Osteocyte (in vitro differentiated cells): ENCODE measurements around the gene ZFP36L1. TPM values are rescaled to one million over a fixed set of nuclear protein-coding genes. Genes with fewer than 3 reads are reported as not detected.

Experiments used
- DNase-seq: peaks from one replicate; pipeline ENCODE4 v3.0.0; 2021; ENCODE audit warnings: mixed read lengths; ENCODE audit not compliant: unreplicated experiment; ENCODE audit errors: extremely low spot score
- H3K27ac Mint-ChIP-seq: one replicate; pipeline ENCODE4 v1.8.0; 2021; ENCODE audit warnings: mild to moderate bottlenecking, mixed read lengths; ENCODE audit not compliant: unreplicated experiment
- H3K27me3 Mint-ChIP-seq: one replicate; pipeline ENCODE4 v1.8.0; 2021; ENCODE audit warnings: mixed read lengths; ENCODE audit not compliant: unreplicated experiment
- H3K36me3 Mint-ChIP-seq: one replicate; pipeline ENCODE4 v1.8.0; 2021; ENCODE audit warnings: mixed read lengths; ENCODE audit not compliant: unreplicated experiment
- H3K4me1 Mint-ChIP-seq: one replicate; pipeline ENCODE4 v1.8.0; 2021; ENCODE audit warnings: mixed read lengths; ENCODE audit not compliant: unreplicated experiment
- H3K4me3 Mint-ChIP-seq: one replicate; pipeline ENCODE4 v1.8.0; 2021; ENCODE audit warnings: mild to moderate bottlenecking, moderate library complexity, mixed read lengths; ENCODE audit not compliant: unreplicated experiment
- H3K9me3 Mint-ChIP-seq: one replicate; pipeline ENCODE4 v1.8.0; 2021; ENCODE audit warnings: mixed read lengths; ENCODE audit not compliant: unreplicated experiment
- CTCF ChIP-seq: fragments of 200-600 bp; sonication (generic); IDR thresholded peaks from 2 replicates; pipeline ENCODE4 v1.5.0; 2021; ENCODE audit warnings: antibody characterized with exemption, mild to moderate bottlenecking, moderate library complexity
- total RNA-seq: library from RNA; stranded (reverse); gene quantifications from 2 replicates; pipeline ENCODE4 v1.2.1, GENCODE V29; 2021

Gene ZFP36L1
- total RNA-seq, 1 donor from 2014 or later: 352 TPM

GRCh38 chr14:68747393-68747792 lies 45.5 kb downstream of the ZFP36L1 start:
- no peaks in the 10 kb centered on the region for H3K36me3 Mint-ChIP-seq
- H3K27ac Mint-ChIP-seq: no peak overlapping the region
- peaks cover 7% of the 10 kb centered on the region for H3K27me3 Mint-ChIP-seq
- no peaks in the 10 kb centered on the region for H3K9me3 Mint-ChIP-seq
- peaks cover 4% of the 10 kb centered on the region for H3K4me1 Mint-ChIP-seq
- H3K4me3 Mint-ChIP-seq: no peak overlapping the region
- DNase-seq: no peak
- no peak for TF ChIP-seq CTCF

- Mint-ChIP-seq H3K36me3 (no peaks in the 10 kb centered on the region), H3K27ac (no peak overlapping the region), H3K27me3 (peaks cover 7% of the 10 kb centered on the region), H3K4me1 (peaks cover 4% of the 10 kb centered on the region), H3K9me3 (peaks cover 12% of the 10 kb centered on the region), H3K4me3 (no peak overlapping the region)
- TF ChIP-seq CTCF: no peak
- no peak for DNase-seq
Observed at GRCh38 chr14:68744613-68745012, 48.3 kb downstream of the ZFP36L1 start.

GRCh38 chr14:68741839-68742470 lies 50.9 kb downstream of the ZFP36L1 start:
- no peaks in the 10 kb centered on the region for H3K4me1 Mint-ChIP-seq
- TF ChIP-seq CTCF: no peak
- no peak for DNase-seq
- H3K4me3 Mint-ChIP-seq: no peak overlapping the region
- peaks cover 12% of the 10 kb centered on the region for H3K9me3 Mint-ChIP-seq
- no peak overlapping the region for H3K27ac Mint-ChIP-seq
- peaks cover 5% of the 10 kb centered on the region for H3K27me3 Mint-ChIP-seq
- H3K36me3 Mint-ChIP-seq: no peaks in the 10 kb centered on the region

- DNase-seq: no peak
- Mint-ChIP-seq H3K27me3 (peaks cover 5% of the 10 kb centered on the region), H3K36me3 (no peaks in the 10 kb centered on the region), H3K27ac (no peak overlapping the region), H3K4me1 (peaks cover 3% of the 10 kb centered on the region), H3K4me3 (no peak overlapping the region), H3K9me3 (peaks cover 12% of the 10 kb centered on the region)
- no peak for TF ChIP-seq CTCF
Observed at GRCh38 chr14:68741477-68741791, 51.4 kb downstream of the ZFP36L1 start.

- Mint-ChIP-seq H3K27me3 (peaks cover 5% of the 10 kb centered on the region), H3K36me3 (no peaks in the 10 kb centered on the region), H3K4me1 (peaks cover 8% of the 10 kb centered on the region), H3K27ac (no peak overlapping the region), H3K4me3 (no peak overlapping the region), H3K9me3 (peaks cover 12% of the 10 kb centered on the region)
- no peak for TF ChIP-seq CTCF
- no peak for DNase-seq
Observed at GRCh38 chr14:68740788-68741476, 51.9 kb downstream of the ZFP36L1 start.
